Adipose tissue (tissue), 3 donors: ENCODE measurements around the gene HSF2BP. TPM values are rescaled to one million over a fixed set of nuclear protein-coding genes. Genes with fewer than 3 reads are reported as not detected.
"Not testable (repeated sequence)": the region's sequence is repeated elsewhere in the genome, so short reads cannot be mapped to it uniquely, and the experiment has no call there.

ENCODE experiments used
- H3K27ac ChIP-seq: one replicate; pipeline ENCODE4 v1.5.1; 2013; ENCODE audit warnings: low read depth, low read length
- WGBS, 3 donors: extraction: QIAGEN DNeasy Blood & Tissue Kit; methylation state at CpG; one replicate each; pipeline ENCODE4 v1.1.7; 2013; 5-methylcytosine and 5-hydroxymethylcytosine counted together
- polyA plus RNA-seq, 3 donors: library from polyadenylated mRNA; stranded (reverse); fragments of 200-250 nt; gene quantifications; one replicate each; pipeline ENCODE4 v1.2.3, GENCODE V29; 2013
- donor health status: healthy with polysubstance abuse.
- donor health status: Bipolar disorder and iron deficiency.
- donor health status: healthy.

The HSF2BP gene
- polyA plus RNA-seq, 3 donors, result 0.09 to 0.34 (median 0.27) TPM

DNA sequence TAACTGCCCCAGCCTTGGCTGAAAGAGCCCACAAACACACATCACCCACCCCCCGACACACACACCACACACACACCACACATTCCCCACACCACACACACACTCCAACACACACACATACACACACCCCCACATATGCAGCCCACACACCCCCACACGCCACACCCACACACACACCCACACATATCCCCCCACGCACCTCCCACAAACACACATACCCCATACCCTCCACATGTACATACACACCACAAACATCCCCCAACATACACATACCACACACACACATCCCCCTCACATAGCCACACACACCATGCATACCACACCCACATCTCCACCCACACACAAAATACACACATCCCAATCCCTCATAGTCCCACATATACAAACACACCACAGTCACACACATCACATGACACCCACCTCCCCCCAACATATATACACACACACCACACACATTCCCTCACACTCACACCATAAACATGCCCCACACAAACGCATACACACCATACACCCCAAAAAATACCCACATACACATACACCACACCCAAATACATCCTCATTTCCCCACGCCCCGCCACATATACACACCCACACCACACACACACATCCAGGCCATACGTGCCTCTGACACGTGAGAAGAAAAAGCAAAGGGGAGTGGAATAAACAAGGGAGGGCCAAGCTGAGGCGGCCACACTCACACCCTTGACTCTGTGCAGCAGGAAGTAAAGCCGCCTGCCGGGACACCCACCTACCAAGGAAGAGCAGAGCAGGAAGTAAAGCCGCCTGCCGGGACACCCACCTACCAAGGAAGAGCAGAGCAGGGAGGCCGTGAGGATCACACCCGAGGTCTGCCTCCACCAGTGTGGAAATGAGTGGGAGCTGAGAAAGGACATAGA lies 53.7 kb downstream of the HSF2BP start:
- WGBS, 3 donors, result 81 to 90% (median 83%) methylated on average over 15 of the region's 15 CpGs
- no peak overlapping the region for H3K27ac ChIP-seq

DNA sequence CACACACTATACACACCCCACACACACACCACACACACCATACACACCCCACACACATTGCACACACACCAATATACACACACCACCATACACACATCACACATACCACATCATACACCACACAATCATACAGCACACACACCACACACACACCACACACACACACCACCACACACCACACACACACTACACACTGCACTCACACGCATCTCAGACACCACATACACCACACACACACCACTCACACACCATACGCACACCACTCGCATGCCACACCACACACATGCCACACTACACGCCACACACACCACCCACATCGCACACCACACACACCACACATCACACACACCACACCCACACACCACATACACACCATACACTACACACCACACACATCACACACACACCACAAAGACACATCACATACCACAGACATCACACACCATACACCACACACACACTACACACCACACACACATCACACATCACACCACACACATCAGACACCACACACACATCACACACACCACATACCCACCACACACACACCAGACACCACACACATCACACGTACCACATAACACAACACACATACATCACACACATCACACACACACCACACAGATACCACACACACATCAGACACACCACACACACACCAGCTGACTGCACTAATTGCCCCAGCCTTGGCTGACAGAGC lies 54.6 kb downstream of the HSF2BP start:
- 95 to 96% (median 95%) methylated on average over 6 of the region's 6 CpGs for WGBS, 3 donors

DNA sequence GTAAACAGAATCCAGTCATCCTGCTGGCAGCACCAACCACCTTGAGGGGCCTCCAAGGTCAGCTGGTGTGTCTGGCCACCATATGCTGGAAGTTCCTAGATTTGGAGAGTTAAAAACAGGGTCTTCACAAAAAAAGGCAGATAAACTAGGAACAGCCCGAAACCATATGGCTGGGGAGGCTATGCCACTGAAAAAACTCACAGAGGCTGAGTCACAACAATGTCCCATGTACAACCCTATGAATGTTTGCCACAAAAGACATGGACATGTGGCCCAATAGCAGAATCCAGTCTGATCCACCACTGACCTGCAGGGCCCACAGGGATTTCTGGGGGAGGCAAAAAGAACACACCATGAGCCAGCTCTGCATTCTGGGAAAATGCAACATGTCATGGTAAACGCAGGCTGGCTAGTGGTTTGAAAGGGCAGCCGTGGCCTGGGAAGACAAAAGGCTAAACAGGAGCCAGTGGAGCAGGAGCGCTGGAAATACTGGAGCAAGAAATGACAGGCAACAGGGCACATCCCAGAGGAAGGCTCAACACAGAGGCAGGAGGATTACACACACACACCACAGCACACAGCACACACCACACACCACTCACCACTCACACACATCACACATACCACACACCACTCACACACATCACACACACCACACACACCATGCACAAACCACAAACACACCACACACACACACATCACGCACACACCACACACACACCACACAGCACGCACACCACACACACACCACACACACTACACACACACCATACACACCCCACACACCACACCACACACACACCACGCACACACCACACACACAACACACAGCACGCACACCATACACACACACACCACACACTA lies 55.4 kb downstream of the HSF2BP start:
- 70 to 90% (median 79%) methylated on average over 8 of the region's 8 CpGs for WGBS, 3 donors
- no peak overlapping the region for H3K27ac ChIP-seq

More for the DNA sequence above, 54.6 kb downstream of the HSF2BP start:
- H3K27ac ChIP-seq, result no peak overlapping the region

DNA sequence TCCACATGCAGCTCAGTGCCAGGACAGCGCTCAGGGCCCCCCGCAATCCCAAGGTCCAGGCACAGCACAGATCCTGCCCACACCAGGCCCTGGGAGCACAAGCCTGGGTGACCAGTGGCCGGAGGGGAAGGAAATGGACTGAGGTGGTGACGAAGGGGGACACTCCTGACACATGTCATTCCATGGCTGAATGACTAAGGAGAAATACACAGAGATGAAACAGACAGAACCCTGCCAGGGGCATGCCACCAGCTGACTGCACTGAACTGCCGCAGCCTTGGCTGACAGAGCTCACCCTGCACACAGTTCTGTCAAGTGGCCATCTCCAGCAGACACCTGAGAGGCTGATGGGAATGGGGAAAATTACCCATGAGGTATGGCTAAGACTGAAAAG lies 56.1 kb downstream of the HSF2BP start:
- 71 to 88% (median 72%) methylated on average over 5 of the region's 5 CpGs for WGBS, 3 donors
- no peak overlapping the region for H3K27ac ChIP-seq

DNA sequence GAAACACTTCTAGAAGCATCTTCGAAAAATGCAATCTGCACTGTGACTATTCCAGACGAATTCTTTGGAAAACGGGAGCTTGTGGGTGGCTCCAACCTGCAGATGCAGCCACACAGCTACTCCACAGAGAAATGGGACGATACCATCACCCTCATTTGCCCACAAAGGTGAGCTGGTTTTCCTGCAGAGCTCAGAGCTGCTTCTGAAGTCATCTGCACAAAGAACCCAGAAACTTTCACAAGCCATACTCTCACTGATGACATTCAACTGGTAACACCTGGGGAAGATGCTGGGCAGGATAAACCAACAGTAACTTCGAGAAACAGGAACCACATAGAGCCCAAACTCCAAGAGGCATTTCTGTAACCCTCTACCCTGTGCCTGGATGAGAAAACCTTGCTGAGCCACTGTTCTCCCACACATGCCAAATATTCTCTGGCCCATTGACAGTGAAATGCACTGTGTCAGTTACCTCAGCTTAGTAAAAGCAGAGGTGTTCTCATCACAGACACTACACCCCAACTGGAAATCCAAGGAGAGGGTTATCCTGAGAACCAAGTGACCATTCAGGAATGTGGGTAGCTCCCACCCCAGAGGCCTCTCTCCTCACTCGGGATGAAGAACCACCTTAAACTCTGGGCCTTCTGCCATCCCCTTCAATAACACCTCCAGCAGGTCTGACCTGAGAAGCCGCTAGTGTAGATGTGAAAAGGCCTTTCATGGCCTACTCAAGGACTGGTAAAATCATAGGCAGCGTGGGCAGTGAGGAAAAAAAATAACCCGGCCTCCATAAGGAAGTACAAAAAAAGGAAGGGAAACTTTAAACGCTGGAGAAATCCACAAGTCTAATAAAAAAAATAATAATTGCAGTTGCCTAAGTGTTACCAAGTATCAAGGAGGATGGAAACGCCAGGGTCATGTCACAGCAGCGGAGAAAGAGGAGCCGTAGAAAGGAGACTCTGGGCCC lies 56.7 kb downstream of the HSF2BP start:
- H3K27ac ChIP-seq, result no peak overlapping the region
- WGBS, 3 donors, result 75 to 82% (median 76%) methylated on average over 13 of the region's 13 CpGs

DNA sequence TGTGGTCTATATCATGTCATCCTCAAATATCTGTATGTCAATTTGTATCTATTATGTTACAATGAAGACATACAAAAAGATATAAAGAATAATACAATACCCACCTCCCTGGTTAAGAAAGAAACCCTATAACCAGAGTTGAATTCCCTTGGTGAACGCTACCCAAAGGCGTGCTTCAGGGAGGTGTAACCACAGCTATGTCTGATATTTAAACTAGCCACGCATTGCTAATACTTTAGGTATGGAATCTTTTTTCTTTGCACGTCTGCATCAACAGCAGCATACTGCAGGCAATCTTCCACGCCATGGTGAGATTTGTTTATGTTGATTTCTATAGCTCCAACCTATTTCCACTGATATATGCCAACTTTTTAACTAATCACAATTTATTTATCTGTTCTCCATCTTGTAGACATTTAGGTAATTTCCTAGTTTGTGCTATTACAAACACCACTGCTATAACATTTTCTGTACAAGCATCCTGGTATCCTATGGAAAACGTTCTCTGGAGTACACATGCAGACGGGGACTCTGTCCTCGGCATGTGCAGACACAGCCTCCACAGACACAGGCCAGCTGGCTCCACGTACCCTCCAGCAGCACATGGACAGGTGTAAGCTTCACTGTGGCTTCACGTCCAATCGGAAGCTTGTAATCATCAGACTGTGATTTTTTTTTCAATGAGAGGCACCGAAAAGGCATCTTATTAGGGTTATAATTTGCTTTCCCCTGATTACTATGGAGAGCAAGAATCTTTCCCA lies 58.5 kb downstream of the HSF2BP start:
- H3K27ac ChIP-seq, result no peak overlapping the region
- WGBS, 3 donors, result 92 to 94% (median 93%) methylated on average over 12 of the region's 12 CpGs

DNA sequence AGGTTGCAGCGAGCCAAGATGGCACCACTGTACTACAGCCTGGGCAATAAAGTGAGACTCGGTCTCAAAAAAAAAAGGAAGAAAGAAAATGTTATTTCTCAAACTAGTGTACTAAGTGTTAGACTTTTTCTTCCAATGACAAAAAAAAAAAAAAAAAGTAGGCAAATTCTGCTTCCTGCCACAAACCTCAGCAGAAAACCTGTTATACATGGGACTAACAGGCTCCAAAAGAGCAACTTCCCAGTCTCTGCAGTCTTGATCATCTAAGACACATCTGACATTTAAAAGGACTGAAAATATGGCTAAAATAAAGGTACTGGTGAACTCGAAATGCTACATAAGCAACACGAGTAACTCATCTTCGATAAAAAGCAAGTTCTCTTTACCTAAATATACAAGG lies 59.6 kb downstream of the HSF2BP start:
- H3K27ac ChIP-seq, result no peak overlapping the region
- WGBS, 3 donors, result 67 to 84% (median 69%) methylated on average over 5 of the region's 5 CpGs

DNA sequence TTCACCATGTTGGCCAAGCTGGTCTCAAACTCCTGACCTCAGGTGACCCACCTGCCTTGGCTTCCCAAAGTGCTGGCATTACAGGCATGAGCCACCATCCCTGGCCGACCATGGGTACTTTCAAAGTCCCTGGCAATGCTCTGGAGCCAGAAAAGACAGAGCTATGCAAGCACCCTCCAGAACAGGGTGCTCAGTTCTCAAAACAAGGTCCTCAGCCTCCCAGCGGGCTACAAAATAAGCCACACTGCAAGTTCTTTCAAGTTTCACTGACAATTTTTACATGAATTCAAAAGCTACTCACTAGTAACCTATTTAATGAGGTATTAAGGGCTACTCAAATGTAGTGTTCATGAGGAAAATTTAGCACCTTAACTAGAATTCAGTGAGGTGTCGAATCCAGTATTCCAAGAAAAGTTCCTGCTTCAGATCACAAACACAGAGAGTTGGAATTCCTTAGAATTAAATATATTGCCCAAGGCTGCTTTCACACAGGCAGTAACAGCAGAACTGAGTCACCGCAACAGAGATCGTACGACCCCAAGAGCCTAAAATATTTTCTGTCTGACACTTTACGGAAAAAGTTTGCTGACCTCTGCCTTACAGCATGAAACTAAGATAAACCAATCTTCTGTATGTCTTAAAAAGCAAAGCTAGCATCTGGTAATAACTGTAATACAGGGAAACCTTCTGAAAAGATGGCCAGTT lies 60.7 kb downstream of the HSF2BP start:
- H3K27ac ChIP-seq, result no peak overlapping the region

DNA sequence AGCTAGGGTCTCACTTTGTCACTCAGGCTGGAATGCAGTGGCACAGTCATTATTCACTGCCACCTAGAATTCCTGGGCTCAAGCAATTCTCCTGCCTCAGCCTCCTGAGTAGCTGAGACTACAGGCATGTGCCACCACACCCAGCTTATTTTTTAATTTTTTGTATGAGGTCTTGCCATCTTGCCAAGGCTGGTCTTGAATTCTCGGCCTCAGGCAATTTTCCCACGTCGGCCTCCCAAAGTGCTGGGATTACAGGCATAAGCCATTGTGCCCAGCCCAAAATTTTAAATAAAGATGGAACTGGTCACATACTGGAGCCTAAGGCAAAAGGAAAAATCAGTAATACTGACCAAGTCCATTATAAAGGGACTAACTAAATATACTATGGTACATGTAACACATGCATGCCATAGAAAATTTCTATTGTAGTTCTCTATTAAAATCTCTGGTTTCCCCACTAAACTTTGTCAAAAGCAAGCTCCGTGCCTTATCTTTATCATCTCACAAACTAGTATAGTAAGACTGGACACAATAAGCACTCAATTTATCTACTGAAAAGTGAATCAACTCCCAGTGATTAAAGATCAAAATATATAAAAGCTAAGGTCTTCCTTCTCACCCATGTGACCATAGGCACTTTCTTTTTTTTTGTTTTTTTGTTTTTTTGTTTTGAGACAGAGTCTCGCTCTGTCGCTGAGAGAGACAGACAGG lies 61.6 kb downstream of the HSF2BP start:
- H3K27ac ChIP-seq, result no peak overlapping the region
- 93 to 97% (median 95%) methylated on average over 6 of the region's 6 CpGs for WGBS, 3 donors

More for the DNA sequence above, 60.7 kb downstream of the HSF2BP start:
- WGBS, 3 donors, result 85 to 91% (median 85%) methylated on average over 7 of the region's 7 CpGs

DNA sequence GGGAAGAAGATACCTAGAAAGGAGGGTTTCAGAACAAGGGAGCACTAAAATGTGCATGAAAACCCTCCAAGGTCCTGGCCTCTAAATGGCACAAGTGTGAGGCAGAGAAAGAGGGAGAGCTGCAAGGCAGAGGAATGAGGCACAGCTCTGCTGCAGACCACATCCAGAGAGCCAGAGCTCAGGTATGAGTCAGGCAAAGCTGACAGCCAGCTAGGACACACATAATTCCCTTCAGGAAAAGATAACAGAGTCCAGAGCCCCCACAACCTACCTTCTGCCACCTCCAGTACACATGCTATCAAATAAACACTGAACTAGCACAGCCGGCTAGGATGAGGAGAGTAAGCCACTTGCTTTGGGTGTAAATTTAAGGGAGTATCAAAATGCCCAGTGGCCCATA lies 62.2 kb downstream of the HSF2BP start:
- 96 to 100% (median 96%) methylated on average over 1 of the region's 1 CpG for WGBS, 3 donors
- no peak overlapping the region for H3K27ac ChIP-seq

DNA sequence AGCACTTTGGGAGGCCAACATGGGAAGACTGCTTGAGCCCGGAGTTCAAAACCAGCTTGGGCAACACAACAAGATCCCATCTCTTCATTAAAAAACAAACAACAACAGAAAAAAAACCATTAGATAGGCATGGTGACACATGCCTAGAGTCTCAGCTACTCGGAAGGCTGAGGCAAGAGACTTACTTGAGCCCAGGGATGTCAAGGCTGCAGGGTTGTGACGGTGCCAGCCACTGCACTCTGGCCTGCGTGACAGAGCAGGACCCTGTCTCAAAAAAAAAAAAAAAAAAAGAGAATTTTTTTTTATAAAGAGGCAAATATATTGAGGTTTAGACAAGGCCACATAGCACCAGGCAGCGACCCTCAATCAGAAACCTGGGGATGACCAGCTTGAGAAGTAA lies 62.7 kb downstream of the HSF2BP start:
- WGBS, 3 donors, result 96 to 98% (median 97%) methylated on average over 5 of the region's 5 CpGs
- no peak overlapping the region for H3K27ac ChIP-seq

DNA sequence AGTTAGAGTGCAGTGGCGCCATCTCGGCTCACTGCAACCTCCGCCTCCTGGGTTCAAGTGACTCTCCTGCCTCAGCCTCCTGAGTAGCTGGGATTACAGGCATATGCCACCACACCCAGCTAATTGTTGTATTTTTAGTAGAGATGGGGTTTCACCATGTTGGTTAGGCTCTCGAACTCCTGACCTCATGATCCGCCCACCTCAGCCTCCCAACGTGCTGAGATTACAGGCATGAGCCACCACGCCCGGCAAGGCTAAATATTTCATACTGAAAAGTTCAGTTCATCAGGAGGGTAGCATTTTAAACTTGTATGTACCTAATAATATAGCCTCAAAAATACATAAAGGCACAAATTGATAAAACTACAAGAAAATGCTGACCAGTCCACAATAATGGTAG lies 63.5 kb downstream of the HSF2BP start:
- 83 to 89% (median 88%) methylated on average over 8 of the region's 8 CpGs for WGBS, 3 donors
- not testable (repeated sequence) for H3K27ac ChIP-seq

DNA sequence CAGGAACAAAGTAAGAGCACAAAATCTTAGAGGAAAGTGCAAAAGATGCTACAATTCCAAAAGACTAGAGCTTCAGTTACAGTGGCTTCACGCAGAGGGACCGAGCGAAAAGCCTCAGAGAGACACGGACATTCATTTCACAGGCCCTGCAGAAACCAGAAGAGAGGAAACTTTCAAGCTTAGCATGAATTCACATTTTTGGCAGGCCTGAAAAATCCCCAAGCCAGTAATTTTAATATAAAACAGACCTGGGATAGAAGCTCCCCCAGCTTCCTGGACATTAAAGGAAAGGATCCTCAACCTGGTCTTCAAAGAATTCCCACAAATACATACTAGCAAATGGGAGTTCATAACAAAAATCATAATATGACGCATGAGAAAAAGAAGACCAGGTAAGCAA lies 66.2 kb downstream of the HSF2BP start:
- WGBS, 3 donors, result 83 to 88% (median 87%) methylated on average over 5 of the region's 5 CpGs
- H3K27ac ChIP-seq, result no peak overlapping the region

DNA sequence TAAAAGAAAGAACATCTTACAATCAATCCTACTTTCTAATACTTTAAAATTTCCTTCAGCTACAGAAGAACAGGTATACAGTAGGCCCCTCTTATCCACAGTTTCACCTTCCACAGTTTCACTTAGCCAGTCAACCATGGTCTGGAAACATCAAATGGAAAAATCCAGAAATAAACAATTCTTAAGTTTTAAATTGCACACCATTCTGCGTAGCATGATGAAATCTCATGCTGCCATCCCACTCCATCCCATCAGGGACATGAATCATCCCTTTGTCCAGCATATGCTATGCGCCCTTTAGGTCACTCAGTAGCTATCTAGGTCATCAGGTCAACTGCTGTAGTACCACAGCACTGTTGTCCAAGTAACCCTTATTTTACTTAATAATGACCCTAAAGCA lies 67.7 kb downstream of the HSF2BP start:
- WGBS, 3 donors, result 76 to 91% (median 91%) methylated on average over 2 of the region's 2 CpGs
- no peak overlapping the region for H3K27ac ChIP-seq

DNA sequence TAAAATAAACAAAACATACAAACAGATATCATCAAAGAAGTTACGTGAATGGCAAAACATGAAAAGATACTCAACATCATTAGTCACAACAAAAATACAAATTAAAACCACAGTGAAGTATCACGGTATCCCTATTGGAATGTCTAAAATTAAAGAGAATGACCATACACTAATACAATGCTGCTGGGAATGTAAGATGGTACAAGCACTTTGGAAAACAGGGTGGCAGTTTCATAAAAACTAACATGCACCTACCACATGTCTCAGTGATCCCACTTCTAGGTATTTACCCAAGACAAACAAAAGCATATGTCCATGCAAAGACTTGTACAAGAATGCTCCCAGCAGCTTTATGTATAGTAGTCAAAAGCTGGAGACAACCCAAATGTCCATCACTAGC lies 69.1 kb downstream of the HSF2BP start:
- H3K27ac ChIP-seq, result no peak overlapping the region
- 95 to 96% (median 95%) methylated on average over 2 of the region's 2 CpGs for WGBS, 3 donors

DNA sequence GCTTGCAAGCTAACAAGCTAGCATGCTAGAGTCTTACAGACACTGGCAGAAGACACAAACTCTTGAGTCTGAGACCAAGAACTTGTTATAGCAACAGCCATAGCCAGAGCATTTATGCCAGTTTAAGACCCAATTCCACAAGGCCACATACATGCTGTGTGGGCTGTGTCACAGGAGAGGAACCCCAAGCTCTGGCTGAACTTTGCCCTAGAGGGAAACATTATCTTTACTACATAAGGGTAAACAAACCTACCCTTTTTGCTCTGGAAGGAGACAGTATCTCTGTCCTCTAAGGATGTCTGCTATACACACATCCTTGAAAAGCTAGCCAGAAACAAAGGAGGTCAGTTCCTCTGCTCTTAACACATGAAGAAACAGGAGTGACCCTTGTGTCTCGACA lies 70.3 kb downstream of the HSF2BP start:
- WGBS, 3 donors, result 78 to 89% (median 82%) methylated on average over 1 of the region's 1 CpG
- H3K27ac ChIP-seq, result no peak overlapping the region
